ENCODE results near the gene EIF1AY.
A peak's percentile ranks its signal among the peaks of the same experiment; 100 is the strongest.
"Not testable (repeated sequence)": the region's sequence is repeated elsewhere in the genome, so short reads cannot be mapped to it uniquely, and the experiment has no call there.

The EIF1AY gene, protein sequence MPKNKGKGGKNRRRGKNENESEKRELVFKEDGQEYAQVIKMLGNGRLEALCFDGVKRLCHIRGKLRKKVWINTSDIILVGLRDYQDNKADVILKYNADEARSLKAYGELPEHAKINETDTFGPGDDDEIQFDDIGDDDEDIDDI

DNA sequence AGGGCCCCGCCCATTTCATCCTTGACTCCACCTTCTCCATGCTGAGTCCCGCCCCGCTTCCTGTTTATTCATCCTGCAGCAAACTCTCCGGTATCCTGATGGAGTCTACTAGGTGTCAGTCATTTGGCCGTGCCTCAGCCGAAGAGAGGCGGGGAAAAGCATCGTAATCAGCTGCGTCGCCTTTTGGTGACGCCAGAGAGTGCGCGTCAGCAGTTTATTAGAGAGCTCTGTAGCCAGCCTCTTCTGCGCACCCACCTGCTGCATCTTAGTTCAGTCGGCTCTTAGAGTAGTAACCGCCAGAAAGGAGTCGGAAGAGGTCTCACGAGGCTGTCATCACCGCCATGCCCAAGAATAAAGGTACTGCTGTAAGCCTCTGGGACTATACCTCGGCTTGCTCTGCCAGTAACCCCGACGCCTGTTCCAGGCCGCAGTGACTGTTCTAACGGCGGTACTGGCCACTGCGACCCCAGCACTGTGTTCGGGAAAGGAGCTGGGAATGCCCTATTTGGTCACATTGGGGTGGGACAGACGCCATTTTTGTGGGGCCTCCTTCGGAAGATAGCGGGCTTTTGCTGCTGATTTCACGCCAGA is at the start of gene EIF1AY:
Gene EIF1AY, plus strand, starts transcription at position 246 of the 591 bp plus-strand sequence. Its CDS starts 96 bp downstream, at position 342.
- DNase-seq (ENCODE audit: extremely low read depth in 1 of 2, low read depth in 1 of 2): peak in 1 of 2 donors; percentile 77

DNA sequence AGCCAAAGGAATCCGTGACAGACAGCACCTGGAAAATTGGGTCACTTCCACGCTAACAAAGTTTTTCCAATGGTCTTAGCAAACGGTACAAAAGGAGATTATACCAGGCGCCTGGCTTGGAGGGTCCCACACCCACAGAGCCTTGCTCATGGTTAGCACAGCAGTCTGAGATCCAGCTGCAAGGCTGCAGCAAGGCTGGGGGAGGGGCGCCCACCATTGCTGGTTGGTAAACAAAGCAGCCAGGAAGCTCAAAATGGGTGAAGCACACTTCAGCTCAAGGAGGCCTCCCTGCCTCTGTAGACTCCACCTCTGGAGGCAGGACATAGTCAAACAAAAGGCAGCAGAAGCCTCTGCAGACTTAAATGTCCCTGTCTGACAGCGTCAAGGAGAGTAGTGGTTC is 47.1 kb upstream of the EIF1AY start:
- DNase-seq (ENCODE audit: extremely low read depth in 1 of 2, low read depth in 1 of 2): no peak

DNA sequence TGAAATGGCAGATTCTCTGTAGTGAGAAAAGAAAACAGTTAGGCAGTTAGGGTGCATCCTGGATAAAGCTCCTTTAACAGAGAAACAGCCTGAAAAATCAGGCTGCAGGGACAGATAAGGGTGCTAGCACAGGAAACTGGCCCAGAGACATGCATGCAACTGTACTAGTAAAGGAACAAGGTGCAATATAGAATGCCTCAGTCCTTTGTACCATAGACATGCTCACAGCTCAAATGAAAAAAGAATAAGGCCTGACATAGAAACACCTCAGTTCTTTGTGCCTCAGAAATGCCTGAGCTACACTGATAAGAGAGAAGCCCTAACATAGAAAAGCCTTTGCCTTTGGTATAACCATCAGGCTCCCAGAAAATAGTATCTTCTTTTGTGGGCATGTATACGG is 37.4 kb upstream of the EIF1AY start:
- DNase-seq (ENCODE audit: extremely low read depth in 1 of 2, low read depth in 1 of 2): no peak

DNA sequence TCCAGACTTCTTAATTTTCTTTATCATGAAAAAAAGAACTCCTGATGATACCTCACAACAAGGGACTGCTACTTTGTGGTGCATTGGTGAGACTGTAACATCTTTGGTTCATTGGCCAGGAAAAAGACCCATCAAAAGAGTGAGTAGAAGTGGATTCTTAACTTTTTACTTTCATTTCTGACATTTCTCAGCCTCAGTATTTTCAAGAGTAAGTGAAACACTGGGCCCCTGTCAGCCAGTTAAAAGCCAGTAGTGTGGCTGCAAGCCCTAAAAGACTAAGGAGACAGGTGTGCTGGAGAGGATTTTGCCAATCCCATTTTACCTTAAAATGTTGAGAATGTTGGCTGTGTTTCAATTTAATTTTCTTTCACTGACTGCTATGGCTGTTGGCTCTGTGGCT is 36.6 kb upstream of the EIF1AY start:
- DNase-seq (ENCODE audit: extremely low read depth in 1 of 2, low read depth in 1 of 2): no peak

DNA sequence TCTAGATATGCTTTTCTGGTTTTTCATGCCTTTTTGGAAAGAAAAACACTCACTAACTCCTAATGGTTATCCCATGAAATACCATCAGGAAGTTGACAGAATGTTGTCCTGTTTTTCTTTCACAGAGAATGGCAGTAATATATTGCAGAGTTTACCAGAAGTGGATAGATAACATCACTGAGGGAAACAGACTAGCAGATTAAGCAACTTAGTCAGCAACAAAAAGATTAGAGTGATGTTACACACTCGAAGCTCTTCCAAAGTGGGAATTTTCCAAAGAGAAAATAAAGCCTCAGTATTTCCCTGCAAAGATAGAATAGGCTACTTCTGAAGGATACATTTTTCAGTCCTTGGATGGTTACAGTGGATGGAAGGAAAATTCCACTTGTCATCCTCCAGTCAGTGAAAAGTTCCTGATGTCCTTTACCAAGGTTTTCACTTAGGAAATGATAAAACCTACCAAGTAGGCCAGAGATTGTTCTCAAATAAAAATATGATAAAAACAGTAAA is 31.1 kb upstream of the EIF1AY start:
- no peak for DNase-seq (ENCODE audit: extremely low read depth in 1 of 2, low read depth in 1 of 2)

DNA sequence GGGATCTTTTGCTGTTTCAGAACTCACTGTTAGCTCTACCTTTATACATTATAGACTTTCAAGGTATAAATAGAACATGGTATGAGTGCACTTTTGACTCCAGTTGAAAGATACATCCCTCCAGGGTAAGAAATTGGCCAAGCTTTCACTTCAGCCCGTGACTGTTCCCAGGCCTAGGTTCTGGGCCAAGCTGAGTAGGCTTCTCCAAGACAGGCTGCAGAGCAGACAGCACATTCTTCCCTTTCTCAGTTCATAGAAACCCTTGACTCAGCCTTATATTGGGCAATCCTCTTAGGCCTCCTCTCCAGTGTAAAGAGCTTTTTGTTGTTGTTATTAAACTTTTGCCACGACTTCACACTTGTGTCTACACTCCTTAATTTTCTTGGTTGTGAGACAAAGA is 29.5 kb upstream of the EIF1AY start:
- DNase-seq (ENCODE audit: extremely low read depth in 1 of 2, low read depth in 1 of 2): no peak

DNA sequence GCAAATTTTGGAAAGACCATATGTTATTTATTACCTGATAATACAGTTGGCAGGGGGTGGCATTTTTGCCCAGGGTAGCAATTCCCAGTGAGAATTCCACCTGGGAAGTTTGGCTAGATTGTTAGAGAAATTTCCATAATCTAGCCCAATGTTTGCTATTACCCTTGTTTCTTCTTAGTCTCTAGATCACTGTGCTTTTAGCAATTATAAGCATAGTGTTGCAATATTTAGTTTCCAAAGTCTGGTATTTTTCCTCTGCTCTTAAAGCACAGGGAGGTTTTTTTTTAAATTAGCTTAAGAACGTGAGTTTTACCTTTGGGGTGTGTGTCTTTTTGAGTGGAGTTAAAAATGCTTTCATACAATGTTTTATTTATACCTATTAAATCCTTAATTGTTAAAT is 26.3 kb upstream of the EIF1AY start:
- DNase-seq (ENCODE audit: extremely low read depth in 1 of 2, low read depth in 1 of 2): no peak

DNA sequence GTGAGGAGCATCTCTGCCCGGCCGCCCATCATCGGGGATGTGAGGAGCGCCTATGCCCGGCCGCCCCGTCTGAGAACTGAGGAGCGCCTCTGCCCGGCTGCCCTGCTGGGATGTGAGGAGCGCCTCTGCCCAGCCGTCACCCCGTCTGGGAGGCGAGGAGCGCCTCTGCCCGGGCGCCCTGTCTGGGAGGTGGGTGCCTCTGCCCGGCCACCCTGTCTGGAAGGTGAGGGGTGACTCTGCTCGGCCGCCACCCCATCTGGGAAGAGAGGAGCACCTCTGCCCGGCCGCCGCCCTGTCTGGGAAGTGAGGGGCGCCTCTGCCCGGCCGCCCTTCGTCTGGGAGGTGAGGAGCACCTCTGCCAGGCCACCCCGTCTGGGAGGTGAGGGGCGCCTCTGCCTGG is 23.7 kb upstream of the EIF1AY start:
- DNase-seq (ENCODE audit: extremely low read depth in 1 of 2, low read depth in 1 of 2): no peak

DNA sequence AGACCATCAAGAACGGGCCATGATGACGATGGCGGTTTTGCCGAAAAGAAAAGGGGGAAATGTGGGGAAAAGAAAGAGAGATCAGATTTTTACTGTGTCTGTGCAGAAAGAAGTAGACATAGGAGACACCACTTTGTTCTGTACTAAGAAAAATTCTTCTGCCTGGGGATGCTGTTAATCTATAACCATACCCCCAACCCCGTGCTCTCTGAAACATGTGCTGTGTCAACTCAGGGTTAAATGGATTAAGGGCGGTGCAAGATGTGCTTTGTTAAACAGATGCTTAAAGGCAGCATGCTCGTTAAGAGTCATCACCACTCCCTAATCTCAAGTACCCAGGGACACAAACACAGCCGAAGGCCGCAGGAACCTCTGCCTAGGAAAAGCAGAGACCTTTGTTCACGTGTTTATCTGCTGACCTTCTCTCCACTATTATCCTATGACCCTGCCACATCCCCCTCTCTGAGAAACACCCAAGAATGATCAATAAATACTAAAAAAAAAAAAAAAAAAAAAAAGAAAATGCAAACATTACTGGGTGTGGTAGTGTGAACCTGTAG is 22.7 kb upstream of the EIF1AY start:
- DNase-seq (ENCODE audit: extremely low read depth in 1 of 2, low read depth in 1 of 2): not testable (repeated sequence)

DNA sequence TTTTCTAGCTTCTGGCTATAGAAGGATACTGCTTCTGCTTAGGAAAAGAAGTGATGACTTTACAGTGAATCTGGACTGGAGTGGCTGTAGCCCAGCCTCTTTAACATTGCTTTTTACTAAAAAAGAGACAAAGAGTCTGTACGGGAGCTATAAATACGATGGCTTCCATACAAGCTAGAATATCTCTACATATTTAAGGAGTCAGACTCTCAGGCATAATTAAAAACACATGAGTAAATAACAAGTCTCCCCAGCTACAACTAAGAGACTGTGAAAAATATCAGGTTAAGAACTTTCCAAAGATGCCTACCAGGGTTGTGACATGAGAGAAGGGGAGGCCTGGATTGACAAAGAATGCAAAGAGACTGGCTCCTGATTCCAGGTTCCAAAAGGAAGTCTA is 19.8 kb upstream of the EIF1AY start:
- no peak for DNase-seq (ENCODE audit: extremely low read depth in 1 of 2, low read depth in 1 of 2)

DNA sequence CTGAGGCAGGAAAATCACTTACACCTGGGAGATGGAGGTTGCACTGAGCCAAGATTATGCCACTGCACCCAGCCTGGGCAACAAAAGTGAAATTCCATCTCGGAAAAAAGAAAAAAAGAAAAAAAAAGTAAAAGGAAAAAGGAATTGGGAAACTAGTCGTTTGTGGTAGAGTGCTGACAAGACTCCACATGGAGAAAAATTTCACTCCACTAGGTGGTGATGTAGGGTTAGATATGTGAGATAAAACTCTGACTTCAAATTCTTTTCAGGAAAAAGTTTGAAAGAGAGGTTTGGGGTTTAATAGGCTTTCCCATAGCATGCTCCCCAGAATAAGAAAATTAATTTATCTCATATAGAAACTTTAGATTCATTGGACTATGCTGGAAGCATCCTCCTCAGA is 16.9 kb upstream of the EIF1AY start:
- DNase-seq (ENCODE audit: extremely low read depth in 1 of 2, low read depth in 1 of 2): no peak

DNA sequence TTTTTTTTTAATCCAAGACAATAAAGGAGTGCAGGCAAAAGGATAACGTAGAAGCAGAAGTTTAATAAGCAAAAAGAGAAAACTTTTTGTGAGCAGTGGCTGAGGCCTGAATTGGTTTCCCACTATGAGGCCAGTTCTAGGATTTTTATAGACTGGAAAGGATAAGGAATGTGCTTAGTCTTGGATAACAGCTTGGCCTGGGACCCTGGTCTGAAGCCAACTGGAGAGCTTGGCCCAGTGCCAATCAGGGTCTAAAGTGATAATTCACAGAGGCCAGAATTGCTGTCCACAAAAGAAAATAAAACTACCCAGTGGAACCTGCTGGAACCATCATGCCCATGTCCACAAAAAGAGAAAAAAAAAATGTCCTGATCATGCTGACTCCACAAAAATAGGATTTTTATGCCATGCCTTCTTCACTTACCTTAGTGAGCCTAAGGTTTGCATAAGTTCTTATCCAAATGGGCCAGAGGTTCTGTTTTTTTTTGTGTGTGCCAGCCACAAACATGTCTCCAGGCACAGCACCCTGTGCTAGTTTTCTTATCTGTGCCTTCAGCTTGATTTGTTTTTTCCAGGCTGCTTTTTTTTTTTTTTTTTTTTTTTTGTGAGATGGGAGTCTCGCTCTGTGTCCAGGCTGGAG is 15.6 kb upstream of the EIF1AY start:
- no peak for DNase-seq (ENCODE audit: extremely low read depth in 1 of 2, low read depth in 1 of 2)

DNA sequence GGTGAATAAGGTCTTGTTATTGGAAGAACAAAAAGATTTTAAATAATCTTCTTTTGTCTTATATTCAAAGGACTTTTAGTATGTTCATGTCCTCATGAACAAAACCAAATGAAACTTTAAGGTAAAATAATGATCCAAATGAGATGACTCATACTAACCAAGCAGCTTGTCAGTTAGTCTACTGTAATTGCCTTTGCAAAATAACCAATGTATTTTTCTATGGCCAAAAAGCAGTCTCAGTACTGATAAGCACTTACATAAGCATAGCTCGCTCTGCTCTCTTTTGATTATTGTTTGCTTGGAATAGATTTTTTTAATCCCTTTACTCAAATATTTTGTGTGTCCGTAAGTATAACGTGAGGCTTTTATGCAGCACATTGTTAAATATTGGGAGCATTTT is 4.3 kb upstream of the EIF1AY start:
- DNase-seq (ENCODE audit: extremely low read depth in 1 of 2, low read depth in 1 of 2): no peak

DNA sequence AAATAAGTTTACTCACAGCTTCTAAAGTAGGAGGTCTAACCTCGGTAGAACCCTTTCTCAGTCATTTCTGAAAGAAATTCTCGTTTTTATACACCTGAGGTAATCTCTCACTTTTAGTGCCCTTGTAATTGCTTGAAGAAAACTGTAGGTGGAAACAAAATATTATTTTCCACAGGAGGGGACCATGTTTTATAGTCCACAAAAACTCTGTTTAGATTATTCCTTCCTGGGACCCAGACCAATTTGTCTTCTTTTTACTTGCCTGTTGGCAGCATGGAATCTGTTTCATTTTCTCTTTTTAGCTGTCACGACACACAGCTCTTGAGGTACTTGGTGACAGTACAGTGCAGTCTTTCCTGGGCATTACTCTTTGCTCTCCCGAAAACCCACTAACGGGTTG is 930 bp downstream of the EIF1AY start:
- DNase-seq (ENCODE audit: extremely low read depth in 1 of 2, low read depth in 1 of 2): no peak

DNA sequence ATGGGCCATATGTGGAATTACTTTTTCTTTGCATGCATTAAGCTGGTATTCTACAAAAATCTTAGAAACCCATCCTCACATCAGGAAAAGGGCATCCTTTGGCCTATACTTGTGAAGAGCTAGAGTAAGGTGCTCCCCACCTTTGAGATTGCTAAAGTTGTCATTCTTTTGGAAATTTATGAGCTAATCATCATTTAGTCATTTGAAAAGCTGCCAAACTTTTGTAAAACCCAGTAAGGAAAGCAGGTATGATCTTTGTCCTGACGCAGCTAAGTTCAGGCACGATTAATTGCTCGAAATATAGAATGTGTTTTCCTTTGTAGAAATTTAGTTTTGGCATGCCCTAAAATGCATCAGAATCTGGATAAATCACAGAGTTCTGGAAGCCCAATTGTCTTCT is 2.6 kb downstream of the EIF1AY start:
- no peak for DNase-seq (ENCODE audit: extremely low read depth in 1 of 2, low read depth in 1 of 2)

DNA sequence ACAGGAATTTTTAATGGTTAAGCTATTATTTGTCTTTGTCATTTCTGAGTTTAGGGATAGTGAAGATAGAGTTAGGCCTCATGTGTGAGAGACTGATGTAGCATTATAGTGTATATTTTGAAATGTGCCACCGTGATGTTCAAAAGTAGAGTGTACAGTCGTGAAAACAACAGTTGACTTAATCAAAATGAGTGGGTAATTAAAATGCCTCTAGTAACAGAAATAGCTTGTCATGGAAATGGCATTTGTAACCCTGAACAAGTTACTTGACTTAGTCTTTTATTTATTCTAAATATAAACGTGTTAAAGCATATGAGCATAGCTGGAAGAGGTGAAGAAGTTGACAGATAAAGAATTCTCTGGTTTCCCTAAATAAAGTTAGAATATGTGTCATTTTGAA is 6.1 kb downstream of the EIF1AY start:
- DNase-seq (ENCODE audit: extremely low read depth in 1 of 2, low read depth in 1 of 2): no peak

DNA sequence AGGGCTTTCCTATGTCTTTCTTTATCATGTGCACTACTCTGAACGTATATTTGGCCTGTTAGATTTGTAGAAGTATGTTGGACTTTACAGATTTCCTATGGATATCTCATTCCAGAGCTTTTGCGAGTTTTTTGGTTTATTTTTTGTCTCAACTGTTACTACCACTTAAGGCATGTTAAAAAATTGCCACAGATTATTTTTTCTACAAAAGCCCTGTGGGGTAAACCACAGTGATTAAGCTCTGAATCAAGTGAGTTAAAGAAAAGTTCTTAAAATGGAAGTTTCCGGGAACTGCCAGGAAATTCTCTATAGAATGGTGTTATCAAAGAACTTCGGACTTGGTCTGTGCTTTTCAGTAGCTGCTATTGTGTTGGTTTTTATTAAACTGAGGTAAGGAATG is 10.6 kb downstream of the EIF1AY start:
- no peak for DNase-seq (ENCODE audit: extremely low read depth in 1 of 2, low read depth in 1 of 2)

All from stimulated activated CD8-positive, alpha-beta memory T cell treated with anti-CD3 and anti-CD28 coated beads, Interleukin-7, amount 100 ng/mL, for 48 hours (primary cell).